ENCODE measurements around the gene DYRK1B.
A peak's percentile ranks its signal among the peaks of the same experiment; 100 is the strongest.

Gene DYRK1B

DNA sequence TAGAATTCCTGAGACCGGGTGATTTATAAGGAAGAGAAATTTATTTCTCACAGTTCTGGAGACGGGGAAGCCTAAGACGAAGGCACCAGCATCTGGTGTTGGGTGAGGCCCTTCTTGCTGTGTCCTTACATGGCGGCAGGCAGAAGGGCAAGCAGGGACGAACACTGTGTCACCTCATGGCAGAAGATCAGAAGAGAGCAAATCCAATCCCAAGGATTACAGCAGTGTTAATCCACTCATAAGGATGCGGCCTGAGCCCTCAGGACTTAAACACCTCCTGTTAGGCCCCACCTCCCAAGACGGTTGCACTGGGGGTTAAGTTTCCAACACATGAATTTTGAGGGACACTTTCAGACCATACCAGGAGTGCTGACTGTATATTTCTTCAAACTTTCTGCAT, 18.9 kb upstream of the DYRK1B start:
- DNase-seq (ENCODE audit: low spot score) = no peak

DNA sequence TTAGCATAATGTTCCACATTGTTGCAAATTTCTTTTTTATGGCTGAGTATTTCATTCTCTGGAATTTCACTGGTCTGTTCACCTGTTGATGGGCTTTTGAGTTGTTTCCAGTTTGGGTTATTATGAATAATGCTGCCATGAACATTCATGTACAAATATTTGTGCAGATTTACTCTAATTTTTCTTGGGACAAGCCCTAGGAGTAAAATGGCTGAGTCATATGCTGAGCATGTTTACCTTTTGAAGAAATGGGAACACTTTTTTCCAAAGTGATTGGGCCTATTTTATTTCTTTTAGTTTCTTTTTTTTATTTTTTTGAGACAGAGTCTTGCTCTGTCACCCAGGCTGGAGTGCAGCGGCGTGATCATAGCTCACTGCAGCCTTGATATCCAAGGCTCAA, 16.9 kb upstream of the DYRK1B start:
- DNase-seq (ENCODE audit: low spot score) = no peak

- DNase-seq (ENCODE audit: low spot score) = no peak
These were observed 14.4 kb upstream of the DYRK1B start for GRCh38 chr19:39848392-39848791.

GRCh38 chr19:39847525-39847924, 13.6 kb upstream of the DYRK1B start:
- no peak for DNase-seq (ENCODE audit: low spot score)

DNA sequence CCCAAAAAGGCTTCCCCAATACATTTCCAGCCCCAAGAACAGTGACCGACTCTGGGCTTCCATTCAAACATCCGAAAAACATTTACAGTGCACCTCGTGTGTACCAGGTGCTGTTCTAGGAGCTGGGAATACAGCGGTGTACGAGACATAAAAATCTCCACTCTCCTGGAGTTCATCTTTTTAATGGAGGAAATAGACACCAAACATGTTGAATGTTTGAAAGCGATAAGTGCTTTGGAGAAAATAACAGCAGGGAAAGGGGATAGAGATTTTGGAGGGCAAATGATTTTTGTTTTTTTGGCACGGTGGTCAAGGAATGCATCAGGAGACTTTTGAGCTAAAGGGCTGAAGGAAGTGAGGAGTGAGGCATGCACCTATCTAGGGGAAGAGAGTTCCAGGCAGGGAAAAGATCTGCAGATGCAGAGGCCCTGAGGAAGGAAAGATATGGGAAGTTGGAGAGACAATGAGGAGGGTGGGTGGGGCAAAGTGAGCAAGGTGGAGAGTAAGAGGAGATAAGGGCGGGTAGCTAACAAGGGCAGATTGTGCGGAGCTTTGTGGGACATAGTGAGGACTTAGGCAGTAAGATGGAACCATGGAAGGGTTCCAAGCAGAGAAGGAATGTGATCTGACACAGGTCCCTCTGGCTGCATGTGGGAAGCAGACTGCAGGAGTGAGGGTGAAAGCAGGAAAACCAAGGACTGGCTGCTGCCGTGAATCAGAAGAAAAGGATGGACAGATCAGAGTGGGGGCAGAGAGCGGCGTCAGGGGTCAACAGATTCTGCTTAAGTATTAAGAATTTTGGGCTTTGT, 12.9 kb upstream of the DYRK1B start:
- no peak for DNase-seq (ENCODE audit: low spot score)

DNA sequence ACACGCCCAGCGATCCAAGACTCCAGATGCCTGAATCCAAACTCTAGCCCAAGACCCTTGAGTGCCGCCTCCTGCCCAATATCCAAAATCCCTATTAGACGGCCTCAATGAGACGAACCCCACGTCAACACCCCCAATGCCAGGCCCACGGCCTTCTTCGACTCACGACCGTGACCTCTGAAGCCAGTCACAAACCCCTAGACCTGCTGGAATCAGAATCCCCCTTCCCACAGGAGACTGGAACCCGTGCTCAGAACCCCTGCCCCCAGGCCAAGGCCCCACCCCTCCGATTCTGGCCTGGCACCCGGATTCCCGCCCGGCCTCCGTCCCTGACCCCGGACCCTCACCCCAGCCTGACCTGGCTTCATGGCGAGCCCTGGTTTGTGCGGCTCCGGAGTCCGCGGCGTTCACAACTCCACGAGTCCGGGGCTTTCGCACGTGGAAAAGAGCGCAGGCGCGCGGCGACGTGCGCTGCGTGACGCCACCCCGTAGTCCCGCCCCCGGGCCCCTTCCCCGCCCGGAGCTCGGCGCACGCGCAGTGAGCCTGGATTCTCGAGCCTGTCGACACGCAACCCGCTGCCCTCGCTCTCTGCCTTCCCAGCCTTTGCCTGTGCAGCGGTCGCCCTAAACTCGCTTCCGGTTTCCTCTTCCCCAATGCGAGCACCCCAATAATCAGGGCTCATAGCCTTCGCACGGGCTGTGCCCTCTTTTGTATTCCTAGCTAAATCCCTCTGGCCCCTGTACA, 12.1 kb upstream of the DYRK1B start, which contains the start of gene FBL:
Gene FBL, minus strand, starts transcription at position 447 of the 745 bp plus-strand sequence. Its CDS starts 79 bp downstream, at position 368.
- peak; percentile 90 for DNase-seq (ENCODE audit: low spot score)

DNA sequence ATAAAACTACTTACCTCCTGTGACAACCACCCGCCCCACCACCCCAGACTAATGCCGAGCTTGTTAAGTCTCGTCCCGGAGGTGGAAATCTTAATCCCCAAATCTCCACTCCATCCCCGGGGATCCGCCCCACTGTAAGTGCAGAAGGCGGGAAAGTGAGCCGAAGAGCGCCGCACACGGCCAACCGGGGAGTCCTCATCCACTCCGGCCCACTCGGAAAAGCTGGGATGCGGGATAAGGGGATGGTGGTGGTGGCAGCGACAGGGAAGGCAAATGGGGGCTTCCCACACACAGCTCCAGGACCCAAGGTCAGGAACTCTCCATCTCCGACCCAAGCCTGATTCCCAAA, 11.6 kb upstream of the DYRK1B start:
- no peak for DNase-seq (ENCODE audit: low spot score)

- DNase-seq (ENCODE audit: low spot score) = no peak
These were observed 11.2 kb upstream of the DYRK1B start for GRCh38 chr19:39845172-39845571.

DNA sequence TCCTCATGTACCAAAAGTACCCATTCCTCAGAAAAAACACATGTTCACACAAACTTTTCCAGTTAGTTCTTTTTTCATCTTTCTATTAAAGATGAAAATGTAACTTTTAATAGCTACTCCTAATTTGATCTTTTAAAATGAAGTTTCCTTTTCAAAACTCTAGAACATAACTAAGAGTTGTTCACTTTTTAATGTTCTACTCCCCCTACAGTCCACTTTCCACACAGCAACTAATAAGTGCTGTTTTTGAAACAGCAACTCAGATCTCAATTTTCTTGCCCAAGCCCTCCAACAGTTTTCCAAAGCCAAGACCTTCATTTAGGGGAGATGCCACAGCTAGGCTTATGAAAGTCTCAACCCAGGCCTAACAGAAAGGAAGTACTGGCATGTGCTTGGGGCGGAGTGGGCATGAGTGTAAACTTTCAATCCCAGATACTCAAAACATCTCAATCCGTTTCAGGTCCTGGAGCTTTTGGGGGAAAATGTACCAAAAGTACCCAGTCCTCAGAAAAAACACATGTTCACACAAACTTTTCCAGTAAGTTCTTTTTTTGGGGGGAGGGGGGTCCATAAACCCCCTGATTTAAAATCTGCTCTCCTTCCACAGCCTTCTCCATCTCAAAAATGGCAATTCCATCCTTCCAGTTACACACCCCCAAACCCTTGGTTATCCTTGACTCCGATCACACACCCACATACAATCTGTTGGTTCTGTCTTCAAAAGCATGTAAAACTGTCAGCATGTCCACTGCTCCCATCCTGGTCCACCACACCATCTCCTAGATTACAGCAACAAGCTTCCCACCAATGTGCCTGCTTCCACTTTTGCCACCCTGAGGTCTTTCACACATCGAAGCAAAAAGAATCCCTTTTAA, 10.2 kb upstream of the DYRK1B start:
- DNase-seq (ENCODE audit: low spot score) = peak; percentile 46

DNA sequence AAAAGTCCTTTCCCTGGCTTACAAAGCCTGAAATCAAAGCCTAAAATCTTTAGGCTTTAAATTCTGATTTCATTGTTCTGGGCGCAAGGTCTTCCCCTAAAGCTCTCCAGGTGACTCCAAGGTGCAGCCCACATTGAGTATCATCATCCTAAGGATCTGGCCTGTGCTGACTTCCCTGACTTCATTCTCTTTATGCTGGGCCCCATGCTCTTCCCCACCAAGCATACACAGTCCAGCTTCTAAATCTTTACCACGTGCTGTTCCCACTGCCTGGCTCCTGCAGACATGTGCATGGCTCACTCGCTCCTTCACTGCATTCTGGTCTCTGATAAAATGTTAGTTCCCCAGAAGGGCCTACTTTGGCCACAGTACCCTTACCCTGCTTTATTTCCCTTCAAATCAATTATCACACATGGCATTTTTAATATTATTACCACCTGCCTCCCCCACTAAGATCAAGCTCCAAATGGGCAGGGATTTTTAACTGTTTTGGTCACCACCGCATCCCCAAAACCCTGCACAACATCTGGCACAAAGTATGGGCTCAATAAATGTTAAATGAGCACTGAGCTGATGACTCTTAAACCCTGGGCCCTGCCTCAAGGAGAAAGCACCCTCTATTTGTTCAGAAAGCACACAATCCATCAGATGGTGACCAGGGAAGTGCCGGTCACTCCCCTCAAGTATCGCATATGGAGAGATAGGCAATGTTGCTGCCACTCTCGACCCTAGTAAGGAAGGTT, 8.9 kb upstream of the DYRK1B start:
- no peak for DNase-seq (ENCODE audit: low spot score)

- DNase-seq (ENCODE audit: low spot score) = no peak
These were observed 7.1 kb upstream of the DYRK1B start for GRCh38 chr19:39841041-39841440.

GRCh38 chr19:39840492-39840891, 6.5 kb upstream of the DYRK1B start:
- DNase-seq (ENCODE audit: low spot score) = no peak

DNA sequence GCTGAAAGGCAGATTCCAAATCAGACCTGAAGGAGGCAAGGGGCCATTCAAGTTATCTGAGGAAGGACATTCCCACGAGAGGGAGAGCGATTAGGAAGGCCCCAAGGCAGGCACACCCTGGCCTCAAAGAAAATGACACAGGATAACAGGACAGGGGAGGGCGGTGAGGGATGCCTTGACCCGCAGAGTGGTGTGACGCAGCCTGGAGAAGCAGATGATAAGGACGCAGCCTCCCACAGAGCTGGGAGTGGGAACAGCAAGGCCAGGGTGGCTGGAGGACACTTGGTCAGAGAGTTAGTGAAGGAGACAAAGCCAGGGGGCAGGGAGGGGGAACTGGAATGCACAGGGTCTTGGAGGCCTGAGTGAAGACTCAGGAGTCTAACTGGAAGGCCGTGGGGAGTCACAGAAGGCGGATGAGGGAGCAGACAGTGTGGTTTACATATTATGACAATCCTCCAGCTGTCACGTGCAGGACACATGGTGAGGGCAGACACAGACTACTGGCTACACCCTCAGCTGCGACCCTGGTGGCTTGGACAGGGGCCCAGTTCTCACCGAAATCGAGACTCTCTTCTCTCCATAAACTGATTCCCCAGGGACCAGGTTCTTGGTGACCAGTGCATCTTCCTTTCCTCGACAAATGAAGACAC, 5.8 kb upstream of the DYRK1B start:
- DNase-seq (ENCODE audit: low spot score) = no peak

- DNase-seq (ENCODE audit: low spot score) = no peak
These were observed 4.6 kb upstream of the DYRK1B start for GRCh38 chr19:39838569-39838968.

DNA sequence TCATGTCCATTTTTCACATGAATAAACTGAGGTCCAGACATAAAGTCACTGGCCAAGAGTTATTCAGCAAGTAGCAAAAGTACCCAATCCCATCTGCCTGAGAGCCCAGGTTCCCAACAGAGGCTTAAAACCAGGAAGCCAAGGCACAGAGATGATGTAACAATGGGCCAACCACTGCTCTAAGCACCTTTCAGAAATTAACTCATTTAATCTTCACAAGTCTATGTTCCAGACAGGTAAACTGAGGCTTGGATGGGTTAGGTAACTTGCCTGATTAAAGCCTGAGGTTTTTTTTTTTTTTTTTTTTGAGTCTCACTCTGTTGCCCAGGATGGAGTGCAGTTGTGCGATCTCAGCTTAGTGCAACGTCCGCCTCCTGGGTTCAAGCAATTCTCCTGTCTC, 4.0 kb upstream of the DYRK1B start:
- DNase-seq (ENCODE audit: low spot score) = no peak

DNA sequence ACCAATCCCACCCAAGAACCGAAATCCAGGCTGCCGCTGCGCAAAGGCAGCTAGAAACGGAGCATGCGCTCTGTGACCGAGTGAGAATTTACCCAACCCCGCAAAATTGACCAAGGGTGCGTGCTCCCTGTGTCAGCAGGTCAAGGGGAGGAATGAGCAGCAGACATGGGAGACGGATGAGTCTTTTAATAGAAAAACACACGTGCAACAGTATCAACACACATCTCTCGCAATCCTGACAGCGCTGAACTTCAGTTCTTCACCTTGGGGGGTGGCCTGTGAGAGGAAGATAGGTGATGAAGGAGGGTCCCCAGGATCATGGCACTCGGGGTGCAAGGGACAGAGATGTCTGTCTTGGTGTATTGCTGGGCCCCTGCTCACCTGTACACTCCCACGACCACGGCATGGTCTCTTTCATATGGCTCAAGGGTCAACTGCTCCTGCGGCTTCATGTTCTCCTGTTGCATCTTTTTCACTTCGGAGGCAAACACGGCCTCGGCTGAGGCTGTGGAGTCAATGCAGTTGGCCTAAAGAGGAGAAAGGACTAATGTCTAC, 402 bp upstream of the DYRK1B start:
- DNase-seq (ENCODE audit: low spot score) = no peak

- DNase-seq (ENCODE audit: low spot score) = no peak
These were observed 850 bp downstream of the DYRK1B start for GRCh38 chr19:39833160-39833463.

- peak; percentile 43 for DNase-seq (ENCODE audit: low spot score)
These were observed 1.4 kb downstream of the DYRK1B start for GRCh38 chr19:39832341-39833083.

DNA sequence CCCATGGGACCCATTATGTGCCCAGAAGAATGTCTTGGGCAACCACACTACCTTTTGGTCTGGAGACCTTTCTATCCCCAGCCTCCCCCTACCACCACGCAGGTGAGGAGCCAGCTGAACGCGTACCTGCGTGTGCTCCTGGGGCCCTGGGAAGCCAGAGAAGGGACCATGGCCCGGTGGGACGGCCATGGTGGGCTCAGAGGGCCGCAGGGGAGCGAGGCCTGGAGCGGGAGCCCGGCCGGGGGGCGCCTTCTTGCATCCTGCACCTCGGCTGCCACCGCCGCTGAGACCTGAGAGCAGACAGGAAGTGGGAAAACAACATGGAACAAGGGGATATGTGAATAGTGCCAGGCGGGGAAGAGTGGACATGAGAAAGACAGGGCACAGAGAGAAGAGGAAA, 2.3 kb downstream of the DYRK1B start:
- no peak for DNase-seq (ENCODE audit: low spot score)

DNA sequence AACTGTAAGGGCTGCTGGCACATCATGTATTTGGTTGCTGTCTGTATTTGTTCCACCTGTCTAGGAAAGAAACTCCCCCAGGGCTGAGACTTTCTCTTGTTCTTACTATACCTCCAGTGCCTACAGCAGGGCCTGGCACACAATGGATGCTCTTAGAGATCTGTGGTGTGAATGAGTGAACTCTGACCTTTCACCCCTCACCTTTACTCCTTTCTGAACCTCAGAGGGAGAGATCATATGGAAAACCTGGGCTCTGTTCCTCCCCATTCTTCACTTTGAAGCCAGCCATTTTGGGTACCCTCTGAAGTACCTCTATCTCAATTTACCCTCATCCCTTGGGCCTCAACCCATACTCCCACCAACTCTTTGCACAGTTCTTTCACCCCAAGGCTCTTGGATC, 3.1 kb downstream of the DYRK1B start:
- DNase-seq (ENCODE audit: low spot score) = no peak
